ENCODE data around the gene FOXP2.

Gene FOXP2

DNA sequence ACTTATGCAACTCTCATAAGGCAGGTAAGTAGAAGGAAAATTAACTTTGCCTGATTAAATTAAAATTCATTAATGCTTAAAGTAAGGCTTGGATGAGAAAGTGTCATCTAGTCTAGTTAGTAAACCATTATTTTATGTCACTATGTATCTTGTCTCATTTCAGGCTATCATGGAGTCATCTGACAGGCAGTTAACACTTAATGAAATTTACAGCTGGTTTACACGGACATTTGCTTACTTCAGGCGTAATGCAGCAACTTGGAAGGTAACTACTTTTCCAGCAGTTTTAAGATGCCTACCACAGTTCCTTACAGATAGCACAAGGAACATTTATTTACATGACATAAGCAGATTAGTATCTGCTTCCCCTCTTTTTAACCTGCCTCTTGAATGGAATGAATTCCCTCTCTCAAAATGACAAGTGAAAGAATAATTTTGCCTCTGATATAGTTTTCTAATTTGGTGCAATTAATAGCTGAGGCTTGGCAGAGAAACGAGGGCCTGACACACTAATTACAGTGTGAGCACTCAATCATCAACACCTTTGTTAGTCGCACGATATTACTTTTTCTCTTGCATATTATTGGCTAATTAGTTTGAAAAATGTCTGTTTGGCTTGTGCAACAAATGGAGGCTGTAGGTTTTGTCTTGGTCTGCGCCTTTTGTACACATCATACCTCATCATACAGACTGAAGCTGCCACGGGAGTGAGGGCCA lies 245.0 kb downstream of the FOXP2 start:
- DNase-seq = no peak

- DNase-seq = no peak
Measured at GRCh38 chr7:114660126-114660486, 245.5 kb downstream of the FOXP2 start.

DNA sequence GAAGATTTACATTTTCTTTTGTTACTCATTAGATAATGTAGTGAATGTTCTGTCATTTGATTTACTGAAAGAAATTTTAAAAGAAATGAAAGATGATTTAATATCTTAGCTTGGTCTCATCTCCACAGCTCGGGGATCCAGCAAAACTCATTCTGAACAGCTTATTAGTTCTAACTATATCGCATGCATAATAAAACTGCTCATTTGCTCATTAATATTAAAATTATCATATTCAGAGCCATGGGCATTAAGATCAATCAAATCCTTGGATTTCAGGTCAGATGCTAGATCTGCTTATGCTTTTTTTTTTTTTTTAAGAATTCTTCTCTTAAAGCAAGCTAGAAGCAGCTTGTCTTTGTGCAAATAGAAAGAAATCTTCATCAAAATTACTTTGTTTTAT lies 246.1 kb downstream of the FOXP2 start:
- DNase-seq = no peak

- DNase-seq = no peak
Measured at GRCh38 chr7:114662002-114662677, 247.5 kb downstream of the FOXP2 start.

DNA sequence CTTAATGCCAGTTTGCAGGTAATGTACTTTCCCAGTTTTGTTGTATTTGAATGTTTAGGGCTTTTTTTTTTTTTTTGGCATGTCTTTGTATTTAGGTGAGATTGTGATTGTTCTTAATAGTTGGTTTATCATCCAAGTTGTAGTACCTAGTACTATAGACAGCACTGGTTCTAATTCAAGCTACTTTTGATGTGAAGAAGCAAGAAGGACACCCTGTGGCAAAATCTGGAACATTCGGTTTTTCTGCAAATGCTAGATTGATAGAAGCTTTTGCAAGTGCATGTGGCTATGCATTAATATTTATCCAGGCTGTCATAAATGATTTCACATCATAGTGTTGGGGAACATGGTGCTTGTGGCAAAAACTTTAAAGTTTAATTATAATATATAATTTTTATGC lies 248.9 kb downstream of the FOXP2 start:
- DNase-seq = peak; percentile 34

GRCh38 chr7:114670676-114671075 lies 256.1 kb downstream of the FOXP2 start:
- peak; percentile 3 for DNase-seq

GRCh38 chr7:114671563-114672123 lies 257.0 kb downstream of the FOXP2 start:
- DNase-seq = no peak

GRCh38 chr7:114678116-114678515 lies 263.5 kb downstream of the FOXP2 start:
- DNase-seq = no peak

DNA sequence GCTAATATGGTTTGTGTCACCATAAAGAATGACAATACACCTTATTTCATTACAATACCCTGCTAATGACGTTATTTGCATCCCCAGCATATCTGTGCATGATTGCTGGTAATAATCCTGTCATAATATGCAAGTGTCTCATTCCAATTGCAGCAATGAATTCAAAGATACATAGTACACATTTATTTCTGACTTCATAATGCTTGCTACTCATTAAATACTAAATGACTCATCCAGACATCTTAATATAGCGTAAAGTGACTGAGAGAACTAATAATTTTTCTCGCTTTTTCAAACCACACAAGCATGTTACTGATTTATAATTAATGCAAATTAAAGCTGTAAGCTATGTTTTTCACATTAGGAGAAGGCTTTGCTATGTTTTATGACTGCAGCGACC lies 272.6 kb downstream of the FOXP2 start:
- DNase-seq = no peak

GRCh38 chr7:114688443-114689055 lies 273.9 kb downstream of the FOXP2 start:
- no peak for DNase-seq

DNA sequence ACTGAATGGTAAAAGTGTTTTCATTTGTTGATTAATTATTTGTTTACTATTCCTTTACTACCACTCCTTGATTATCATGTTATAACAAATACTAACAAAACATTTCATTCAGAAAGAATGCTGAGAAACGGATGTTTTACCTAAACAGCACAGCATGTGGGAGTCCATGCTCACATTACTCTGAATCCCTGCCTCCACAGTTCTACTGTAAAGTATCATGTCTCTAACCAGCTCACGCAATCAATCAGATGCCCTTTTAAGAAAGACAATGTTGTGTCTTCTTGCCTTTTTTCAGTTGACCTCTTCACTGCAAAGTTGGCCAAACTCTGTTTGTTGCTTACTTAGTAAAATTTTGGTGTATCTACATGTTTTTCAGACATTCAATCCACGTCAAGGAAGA lies 274.8 kb downstream of the FOXP2 start:
- no peak for DNase-seq

DNA sequence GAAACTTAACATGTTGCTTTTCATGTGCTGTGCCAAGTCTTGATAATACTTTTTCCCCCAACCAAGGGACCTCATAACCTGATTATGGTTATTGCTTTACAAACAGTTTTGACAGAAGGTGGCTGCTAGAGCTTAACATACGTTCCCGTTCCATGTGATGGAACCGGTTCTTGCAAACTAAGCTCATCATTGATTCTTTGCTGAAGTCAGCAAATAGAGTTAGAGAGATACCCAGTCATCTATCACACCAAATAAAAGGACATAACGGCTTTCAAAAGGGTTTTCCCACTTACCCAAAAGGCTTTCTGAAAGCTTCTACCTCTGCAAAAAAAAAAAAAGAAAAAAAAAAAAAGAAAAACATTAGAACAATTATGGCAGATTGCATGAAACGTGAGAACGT lies 277.0 kb downstream of the FOXP2 start:
- no peak for DNase-seq

- no peak for DNase-seq
Measured at GRCh38 chr7:114695182-114695581, 280.6 kb downstream of the FOXP2 start.

DNA sequence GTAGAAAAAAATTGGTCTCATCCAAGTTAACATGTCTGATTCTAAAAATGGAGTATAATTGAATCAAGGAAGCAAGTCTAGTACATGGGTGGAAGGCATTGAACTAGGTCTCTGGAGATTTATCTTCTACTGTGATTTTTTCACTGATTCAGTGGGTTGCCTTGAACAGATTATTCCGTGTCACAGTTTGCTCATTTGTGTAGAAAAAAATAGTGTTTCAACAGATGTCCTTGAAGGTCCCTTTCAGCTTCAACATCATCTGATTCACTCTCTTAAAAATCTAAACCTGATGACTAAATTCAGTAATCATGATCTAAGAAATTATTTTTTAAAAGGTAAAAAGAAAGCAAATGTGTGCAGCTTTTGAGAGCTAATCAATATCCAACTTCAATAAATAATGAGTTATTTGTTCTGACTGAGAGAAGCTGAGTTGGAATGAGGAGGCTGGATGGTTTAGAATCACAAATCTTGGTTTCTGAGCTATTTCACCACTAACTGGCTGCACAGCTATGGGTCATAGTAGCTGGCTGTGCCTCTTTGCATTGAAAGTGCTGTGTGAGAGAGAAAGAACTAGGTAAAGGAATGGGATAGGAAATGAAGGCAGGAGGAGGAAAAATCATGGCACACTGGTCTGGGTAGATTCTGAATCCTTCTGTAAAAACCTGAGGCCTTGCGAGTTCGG lies 285.8 kb downstream of the FOXP2 start:
- DNase-seq = no peak

DNA sequence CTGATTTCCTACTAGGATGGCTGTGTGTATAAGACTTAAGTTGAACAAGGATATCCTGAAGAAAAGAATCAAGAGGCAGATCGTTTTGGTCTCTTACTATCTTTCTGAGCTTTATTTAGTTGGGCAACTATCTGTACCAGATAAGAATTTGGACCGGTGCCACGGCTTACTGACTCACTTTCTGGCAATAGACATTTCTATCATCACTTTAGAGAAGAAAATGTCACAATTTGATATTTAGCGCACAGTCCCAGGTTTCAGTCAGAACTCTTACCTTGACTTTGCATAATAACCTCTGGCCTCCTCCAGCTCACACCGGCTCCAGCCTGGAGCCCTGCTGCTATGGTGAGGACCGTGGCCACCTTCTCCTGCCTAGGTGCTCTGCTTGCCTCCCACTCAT lies 289.1 kb downstream of the FOXP2 start:
- peak; percentile 13 for DNase-seq

GRCh38 chr7:114708646-114709045 lies 294.0 kb downstream of the FOXP2 start:
- no peak for DNase-seq

- DNase-seq = no peak
Measured at GRCh38 chr7:114710499-114710898, 295.9 kb downstream of the FOXP2 start.

GRCh38 chr7:114711241-114711640 lies 296.6 kb downstream of the FOXP2 start:
- no peak for DNase-seq

DNA sequence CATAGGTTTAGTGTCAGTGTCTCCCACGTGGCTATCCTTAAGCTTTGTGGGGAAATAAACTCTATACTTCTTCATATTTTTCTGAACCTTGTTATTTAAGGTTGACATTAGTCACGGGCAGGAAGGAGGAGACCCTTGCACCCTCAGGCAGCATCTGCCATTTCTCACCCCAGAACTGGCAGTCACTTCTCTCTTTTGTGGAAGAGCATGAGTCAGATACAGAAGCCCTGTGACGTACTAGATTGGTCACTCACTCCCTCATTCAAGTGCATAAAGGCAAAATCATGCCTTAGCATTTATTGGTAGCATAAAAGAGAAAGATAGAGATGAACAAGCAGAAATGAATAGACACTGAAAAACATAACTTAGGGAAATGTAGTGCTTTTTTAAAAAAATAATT lies 301.3 kb downstream of the FOXP2 start:
- no peak for DNase-seq

- no peak for DNase-seq
Measured at GRCh38 chr7:114718861-114719260, 304.2 kb downstream of the FOXP2 start.

GRCh38 chr7:114720725-114721124 lies 306.1 kb downstream of the FOXP2 start:
- DNase-seq = peak; percentile 34

DNA sequence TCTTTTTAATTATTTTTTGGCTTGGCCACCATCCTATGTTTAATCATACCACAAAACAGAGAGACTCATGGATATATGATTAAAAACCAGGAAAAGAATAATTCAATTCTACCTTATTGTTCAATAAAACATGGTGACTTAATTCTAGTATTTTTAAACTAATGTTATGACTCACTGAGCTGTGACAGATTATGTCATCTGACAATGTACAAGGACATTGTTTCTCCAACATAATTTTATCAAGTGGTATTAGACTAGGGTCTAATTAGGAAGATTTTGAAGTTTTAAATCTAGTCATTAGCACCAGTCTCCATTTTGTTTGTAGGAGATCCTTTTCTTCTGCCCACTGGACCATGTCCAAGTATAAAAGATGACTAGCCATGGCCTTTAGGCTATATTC lies 307.9 kb downstream of the FOXP2 start:
- DNase-seq = no peak

DNA sequence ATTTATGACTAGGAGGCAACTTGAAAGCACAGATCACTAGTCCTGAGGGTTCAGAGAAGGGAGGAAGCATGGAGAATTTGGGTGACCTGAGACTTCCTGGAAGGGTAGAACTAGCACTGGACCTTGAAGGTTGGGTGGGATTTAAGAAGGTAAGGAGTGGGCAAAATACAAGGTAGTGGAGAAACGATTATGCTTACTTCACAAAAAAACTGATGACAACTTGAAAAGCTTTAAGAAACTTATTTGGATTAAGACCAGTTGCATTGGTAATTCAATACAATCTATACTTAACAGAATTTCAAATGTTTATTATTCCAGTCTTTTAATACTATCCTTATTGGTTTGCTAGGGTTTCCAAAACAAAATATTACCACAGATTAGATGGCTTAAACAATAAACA lies 308.7 kb downstream of the FOXP2 start:
- DNase-seq = no peak

DNA sequence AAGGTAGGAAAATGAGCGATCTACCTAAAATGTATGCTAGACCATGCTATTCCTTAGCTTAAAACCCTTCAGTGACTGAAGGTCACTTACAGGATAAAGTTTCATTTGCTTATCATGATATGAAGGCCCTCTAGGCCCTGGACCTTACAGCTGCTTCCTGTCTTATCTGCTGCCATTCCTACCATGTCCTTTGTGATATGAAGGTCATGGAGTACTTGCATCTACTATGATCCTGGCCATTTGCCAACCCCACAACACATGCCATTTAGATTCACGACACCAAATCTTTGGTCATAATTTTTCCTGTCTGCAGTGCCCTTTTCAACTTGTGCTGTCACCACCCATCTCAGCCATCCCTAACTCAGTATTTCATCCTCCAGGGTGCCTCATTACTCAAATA lies 325.5 kb downstream of the FOXP2 start:
- DNase-seq = no peak

All from fibroblast of skin of right quadriceps (primary cell).